AG04450 (cell line): Measurements from ENCODE around the gene WDR43. TPM values are rescaled to one million over a fixed set of nuclear protein-coding genes. Genes with fewer than 3 reads are reported as not detected.
"Not testable (repeated sequence)": the region's sequence is repeated elsewhere in the genome, so short reads cannot be mapped to it uniquely, and the experiment has no call there.

ENCODE experiments used
- CTCF ChIA-PET: fragments of 300-600, 350-600 bp; formaldehyde crosslinking; extraction: SDS; loops from one replicate; lab custom pipeline; 2022; ENCODE audit warnings: antibody characterized with exemption, inconsistent platforms; lab: Charles Lee
- POLR2A ChIA-PET: fragments of 350-600 bp; formaldehyde crosslinking; extraction: SDS; loops from one replicate; lab custom pipeline; 2021; ENCODE audit warnings: antibody characterized with exemption, inconsistent platforms; lab: Yijun Ruan, JAX
- DNase-seq: peaks from one replicate; pipeline ENCODE4 v3.0.0-alpha.2; 2011; ENCODE audit warnings: low read depth, low spot score
- H3K27ac ChIP-seq: one replicate; pipeline ENCODE4 v1.5.1; 2012; ENCODE audit warnings: low read depth, low read length, control low read depth
- H3K27me3 ChIP-seq: one replicate; pipeline ENCODE4 v1.6.0; 2012; ENCODE audit warnings: low read length; ENCODE audit not compliant: control insufficient read depth, insufficient read depth
- H3K4me3 ChIP-seq: 2 replicates; pipeline ENCODE4 v1.5.1; 2011; ENCODE audit warnings: mild to moderate bottlenecking, low read depth, low read length, control low read depth
- H3K9me3 ChIP-seq: 2 replicates; pipeline ENCODE4 v1.5.1; 2012; ENCODE audit warnings: low read length; ENCODE audit not compliant: control insufficient read depth, insufficient read depth
- polyA plus RNA-seq: library from polyadenylated mRNA; depleted of rRNA; stranded (reverse); fragments of >200 nt; gene quantifications from 2 replicates; pipeline ENCODE4 v1.2.3, GENCODE V29; 2011
- TF ChIP-seq, protein P1 (sequence below): IDR thresholded peaks from 2 replicates; pipeline ENCODE4 v1.5.1; 2011; ENCODE audit warnings: low read depth, low read length, control low read depth, inconsistent platforms

The WDR43 gene
- polyA plus RNA-seq, 1 experiment = 95.5 TPM

DNA sequence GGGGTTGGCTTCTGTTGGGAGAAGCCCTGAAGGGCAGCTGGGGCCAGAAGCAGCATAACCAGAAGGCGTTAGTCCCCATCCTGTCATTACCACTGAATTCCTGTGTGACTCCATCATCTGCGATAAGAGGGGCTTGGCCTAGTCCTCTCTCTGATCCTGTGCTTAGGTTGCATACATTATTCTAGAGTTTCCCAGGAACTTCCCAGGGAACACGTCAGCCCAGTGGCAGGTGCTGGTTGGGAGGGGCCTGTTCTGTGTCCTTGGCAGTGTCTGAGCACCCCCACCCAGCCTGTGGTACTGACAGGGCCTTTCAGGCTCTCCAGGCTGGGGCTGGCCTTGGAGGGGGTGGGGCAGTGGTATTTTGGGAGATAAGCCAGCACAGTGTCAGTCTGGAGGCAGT, 82.1 kb downstream of the WDR43 start:
- peaks cover 3% of the 10 kb centered on the region for H3K9me3 ChIP-seq
- ChIA-PET CTCF (no interaction called here), POLR2A (no interaction called here)
- no peak for DNase-seq
- TF ChIP-seq, protein P1, sequence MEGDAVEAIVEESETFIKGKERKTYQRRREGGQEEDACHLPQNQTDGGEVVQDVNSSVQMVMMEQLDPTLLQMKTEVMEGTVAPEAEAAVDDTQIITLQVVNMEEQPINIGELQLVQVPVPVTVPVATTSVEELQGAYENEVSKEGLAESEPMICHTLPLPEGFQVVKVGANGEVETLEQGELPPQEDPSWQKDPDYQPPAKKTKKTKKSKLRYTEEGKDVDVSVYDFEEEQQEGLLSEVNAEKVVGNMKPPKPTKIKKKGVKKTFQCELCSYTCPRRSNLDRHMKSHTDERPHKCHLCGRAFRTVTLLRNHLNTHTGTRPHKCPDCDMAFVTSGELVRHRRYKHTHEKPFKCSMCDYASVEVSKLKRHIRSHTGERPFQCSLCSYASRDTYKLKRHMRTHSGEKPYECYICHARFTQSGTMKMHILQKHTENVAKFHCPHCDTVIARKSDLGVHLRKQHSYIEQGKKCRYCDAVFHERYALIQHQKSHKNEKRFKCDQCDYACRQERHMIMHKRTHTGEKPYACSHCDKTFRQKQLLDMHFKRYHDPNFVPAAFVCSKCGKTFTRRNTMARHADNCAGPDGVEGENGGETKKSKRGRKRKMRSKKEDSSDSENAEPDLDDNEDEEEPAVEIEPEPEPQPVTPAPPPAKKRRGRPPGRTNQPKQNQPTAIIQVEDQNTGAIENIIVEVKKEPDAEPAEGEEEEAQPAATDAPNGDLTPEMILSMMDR = no peak
- H3K4me3 ChIP-seq = no peak overlapping the region
- peak overlapping the region; percentile 39 for H3K27ac ChIP-seq
- H3K27me3 ChIP-seq = peaks cover 6% of the 10 kb centered on the region

DNA sequence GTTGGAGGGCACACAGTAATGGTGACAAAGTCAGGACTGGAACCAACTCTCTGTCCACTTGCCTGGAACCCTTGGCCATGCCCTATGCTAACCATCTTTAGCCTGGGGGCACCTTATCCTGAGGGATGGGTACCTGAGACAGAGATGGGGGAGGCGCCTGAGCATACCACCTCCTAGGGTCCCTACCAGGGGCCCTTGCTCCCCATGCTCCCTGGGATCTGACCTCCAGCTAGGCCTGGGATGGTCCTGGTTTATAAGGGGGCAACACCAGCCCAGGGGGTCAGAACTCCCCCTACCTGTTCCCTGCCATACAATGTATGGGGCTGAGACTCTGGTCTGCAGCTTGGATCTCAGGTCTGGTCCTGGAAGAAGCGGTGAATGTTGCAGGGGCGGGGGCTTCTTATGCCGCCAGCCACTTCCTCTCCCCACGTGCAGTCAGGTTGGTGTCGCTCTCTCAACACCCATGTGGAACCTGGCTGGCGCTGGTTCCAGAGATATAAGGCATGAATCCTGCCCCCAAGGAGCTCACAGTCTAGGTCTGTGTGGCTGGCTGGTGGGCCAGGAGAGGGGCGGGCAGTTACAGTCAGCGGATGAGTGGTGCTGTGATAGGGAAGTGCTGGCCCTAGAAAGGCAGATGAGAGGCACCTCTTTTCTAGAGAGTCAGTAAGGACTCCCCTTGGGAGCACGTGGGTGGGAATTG, 82.9 kb downstream of the WDR43 start:
- Histone ChIP-seq H3K27ac (no peak overlapping the region), H3K27me3 (peaks cover 6% of the 10 kb centered on the region), H3K4me3 (no peak overlapping the region), H3K9me3 (peaks cover 3% of the 10 kb centered on the region)
- CTCF ChIA-PET = interaction anchor here (1.1 kb wide), 1 partner anchor 11 kb away, joined by 3 read pairs; no protein-coding TSS in a partner anchor
- DNase-seq = no peak
- POLR2A ChIA-PET = no interaction called here
- TF ChIP-seq, protein P1 = no peak

DNA sequence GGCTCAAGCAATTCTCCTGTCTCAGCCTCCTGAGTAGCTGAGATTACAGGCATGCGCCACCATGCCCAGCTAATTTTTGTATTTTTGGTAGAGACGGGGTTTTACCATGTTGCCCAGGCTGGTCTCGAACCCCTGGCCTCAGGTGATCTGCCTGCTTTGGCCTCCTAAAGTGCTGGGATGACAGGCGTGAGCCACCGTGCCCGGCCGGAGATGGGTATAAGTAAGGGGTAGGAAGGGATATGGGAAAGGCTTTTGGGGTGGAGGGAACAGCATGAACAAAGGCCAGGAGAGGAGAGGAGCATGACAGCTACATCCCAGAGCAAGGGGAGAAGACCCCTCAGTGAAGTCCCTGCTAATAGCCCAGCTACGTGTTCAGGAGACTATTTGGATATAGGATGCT, 83.5 kb downstream of the WDR43 start:
- H3K27me3 ChIP-seq, POLR2A ChIA-PET, H3K9me3 ChIP-seq, DNase-seq, H3K4me3 ChIP-seq, H3K27ac ChIP-seq: not testable (repeated sequence)
- CTCF ChIA-PET = interaction anchor here (1.1 kb wide), 1 partner anchor 10 kb away, joined by 3 read pairs; no protein-coding TSS in a partner anchor

DNA sequence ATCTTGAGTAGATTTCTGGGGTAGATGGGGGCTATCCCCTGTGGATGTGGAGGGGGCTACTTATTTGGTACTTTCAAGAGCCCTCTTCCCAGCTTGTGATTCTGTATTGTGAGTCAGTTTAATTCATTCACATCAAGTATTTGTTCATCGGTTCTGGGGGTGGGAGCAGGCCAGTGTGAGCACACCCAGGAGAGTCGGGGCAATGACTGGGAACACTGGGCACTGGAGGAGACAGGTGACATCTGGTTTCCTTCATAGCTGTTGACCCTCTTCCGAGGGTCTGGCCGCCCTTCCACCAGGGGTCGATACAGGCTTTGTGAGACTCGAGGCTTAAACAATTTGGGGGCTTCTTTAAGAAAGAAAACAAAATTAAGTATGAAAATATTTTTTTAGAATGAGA, 84.1 kb downstream of the WDR43 start:
- POLR2A ChIA-PET = no interaction called here
- TF ChIP-seq, protein P1 = no peak
- peaks cover 3% of the 10 kb centered on the region for H3K9me3 ChIP-seq
- H3K27me3 ChIP-seq = peaks cover 4% of the 10 kb centered on the region
- H3K4me3 ChIP-seq = no peak overlapping the region
- CTCF ChIA-PET = interaction anchor here (1.1 kb wide), 1 partner anchor 10 kb away, joined by 3 read pairs; no protein-coding TSS in a partner anchor
- H3K27ac ChIP-seq = no peak overlapping the region
- no peak for DNase-seq

DNA sequence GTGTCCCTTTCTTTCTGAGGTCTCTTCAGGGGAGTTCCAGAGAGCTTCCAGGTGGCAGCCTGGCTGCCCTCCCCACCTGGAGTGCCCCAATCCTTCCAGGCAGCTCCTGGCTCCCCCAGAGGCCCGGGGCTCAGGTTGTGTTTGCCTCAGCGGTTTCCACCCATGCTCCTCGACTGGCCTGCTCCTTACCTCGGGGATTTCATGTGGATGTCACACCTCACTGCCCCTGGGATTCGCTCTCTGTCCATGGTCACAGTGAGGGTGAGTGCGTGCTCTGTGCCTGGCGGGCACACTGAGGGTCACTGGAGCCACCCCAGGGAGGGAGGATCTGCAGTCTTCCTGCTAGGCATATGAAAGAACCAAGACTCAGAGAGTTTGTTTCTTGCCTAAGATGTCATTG, 84.6 kb downstream of the WDR43 start:
- H3K27me3 ChIP-seq = peaks cover 5% of the 10 kb centered on the region
- POLR2A ChIA-PET = no interaction called here
- peaks cover 3% of the 10 kb centered on the region for H3K9me3 ChIP-seq
- no peak overlapping the region for H3K27ac ChIP-seq
- DNase-seq = no peak
- CTCF ChIA-PET = no interaction called here
- TF ChIP-seq, protein P1 = no peak
- H3K4me3 ChIP-seq = no peak overlapping the region
